GM18861 (cell line): ENCODE measurements around the gene BUB3.
A peak's percentile ranks its signal among the peaks of the same experiment; 100 is the strongest.

Experiments
- ATAC-seq: cut with Tn5 transposase; IDR thresholded peaks from one replicate; pipeline ENCODE4 v1.9.1; 2021; ENCODE audit not compliant: unreplicated experiment

BUB3 gene, protein sequence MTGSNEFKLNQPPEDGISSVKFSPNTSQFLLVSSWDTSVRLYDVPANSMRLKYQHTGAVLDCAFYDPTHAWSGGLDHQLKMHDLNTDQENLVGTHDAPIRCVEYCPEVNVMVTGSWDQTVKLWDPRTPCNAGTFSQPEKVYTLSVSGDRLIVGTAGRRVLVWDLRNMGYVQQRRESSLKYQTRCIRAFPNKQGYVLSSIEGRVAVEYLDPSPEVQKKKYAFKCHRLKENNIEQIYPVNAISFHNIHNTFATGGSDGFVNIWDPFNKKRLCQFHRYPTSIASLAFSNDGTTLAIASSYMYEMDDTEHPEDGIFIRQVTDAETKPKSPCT

DNA sequence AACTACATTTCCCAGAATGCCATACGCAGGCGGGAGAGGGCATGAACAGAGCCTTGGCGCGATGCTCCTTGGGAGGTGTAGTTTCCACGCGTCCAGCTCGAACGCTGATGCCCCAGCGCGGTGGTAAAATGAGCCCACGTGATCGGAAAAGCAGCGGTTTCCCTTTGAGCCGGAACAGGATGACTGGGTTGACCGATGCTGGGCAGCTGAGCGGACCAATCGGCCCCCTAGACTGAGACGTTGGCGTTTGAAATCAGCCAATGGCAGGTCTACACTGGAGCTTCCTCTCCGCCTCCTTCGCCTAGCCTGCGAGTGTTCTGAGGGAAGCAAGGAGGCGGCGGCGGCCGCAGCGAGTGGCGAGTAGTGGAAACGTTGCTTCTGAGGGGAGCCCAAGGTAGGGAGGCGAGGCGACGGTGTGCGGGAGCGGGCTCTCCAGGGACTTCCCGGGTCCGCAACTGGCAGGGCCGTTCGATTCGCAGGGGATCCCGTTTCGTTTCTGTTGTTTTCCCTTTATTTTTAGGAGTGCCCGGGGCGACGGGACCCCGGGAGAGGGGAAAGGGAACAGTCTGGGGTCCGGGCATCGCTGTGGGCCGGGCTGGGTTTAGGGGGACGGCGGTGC, at the start of gene BUB3:
Gene BUB3 (plus strand): TSS at position 311 of the 619 bp plus-strand sequence. CDS start 516 bp downstream, outside the sequence.
- ATAC-seq = peak; percentile 84

DNA sequence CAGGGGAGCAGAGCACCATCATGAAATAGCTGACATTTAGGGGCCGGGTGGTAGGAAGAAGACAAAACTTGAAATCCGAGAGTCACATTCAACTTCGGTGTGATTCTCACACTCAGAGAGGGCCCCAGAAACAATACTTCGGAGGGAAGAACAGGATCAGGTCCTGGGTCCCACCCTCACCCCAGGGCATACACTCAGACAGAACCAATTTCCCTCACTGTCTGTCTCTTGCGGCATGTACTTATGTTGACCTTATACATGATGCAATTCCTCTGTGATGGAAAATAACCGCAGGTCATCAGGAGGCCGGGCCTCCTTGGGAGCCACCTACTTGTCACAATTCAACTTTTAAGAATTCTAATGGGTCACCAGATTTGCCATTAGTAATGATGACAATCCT, 44.7 kb upstream of the BUB3 start:
- no peak for ATAC-seq

DNA sequence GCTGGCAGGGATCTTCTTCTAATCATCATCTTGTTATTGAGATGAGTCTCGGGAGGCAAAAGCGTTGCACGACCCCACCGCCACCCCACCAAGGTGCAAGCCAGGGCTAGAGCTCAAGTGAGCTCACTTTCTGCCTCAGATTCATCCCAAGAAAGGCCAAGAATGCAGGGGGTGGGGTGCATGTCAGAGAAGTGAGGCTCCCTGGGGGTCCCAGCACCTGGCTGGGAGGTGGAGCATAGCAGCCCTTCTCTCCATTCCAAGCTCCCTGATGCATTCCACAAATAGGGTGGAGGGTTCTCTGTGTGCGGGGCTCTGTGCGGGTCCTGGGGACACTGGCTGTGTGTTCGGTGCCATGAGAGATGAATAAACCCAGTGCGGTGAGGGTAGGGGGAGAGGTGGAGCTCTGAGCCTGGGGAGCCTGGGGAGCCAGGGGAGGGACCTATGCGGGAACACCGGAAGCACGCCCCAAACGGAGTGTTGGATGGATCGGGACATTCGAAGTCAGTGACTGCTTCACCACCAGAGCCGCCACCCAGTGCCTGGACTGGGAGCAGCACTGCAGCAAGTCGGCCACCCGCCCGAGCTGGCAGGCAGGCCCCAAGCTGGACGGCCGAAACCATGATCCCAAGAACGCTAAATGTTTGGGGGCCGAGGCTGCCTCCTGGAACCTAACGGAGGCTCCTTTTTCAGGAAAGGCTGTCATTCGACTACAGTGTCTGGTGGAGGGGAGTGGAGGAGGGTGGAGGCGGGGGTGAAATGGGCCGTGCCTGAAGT, 36.4 kb upstream of the BUB3 start:
- ATAC-seq = no peak

DNA sequence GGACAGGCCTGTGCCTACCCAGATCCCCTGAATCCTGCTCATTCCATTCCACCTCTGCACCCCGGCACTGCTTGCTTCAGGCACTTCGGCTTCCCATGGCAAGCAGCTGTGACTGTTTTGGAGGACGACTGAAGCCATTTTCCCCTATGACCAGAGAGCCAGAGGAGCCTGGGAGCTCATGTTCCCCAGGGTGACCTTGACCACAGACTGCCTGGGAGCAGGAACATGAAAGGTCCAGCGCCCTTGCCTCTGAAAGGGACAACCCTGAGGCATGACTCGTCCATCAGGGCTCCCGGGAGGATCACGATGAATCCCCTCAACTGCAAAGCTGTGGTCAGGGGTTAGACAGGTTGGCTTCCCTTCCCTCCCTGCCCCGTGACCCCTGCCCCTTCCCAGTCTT, 35.1 kb upstream of the BUB3 start:
- no peak for ATAC-seq

DNA sequence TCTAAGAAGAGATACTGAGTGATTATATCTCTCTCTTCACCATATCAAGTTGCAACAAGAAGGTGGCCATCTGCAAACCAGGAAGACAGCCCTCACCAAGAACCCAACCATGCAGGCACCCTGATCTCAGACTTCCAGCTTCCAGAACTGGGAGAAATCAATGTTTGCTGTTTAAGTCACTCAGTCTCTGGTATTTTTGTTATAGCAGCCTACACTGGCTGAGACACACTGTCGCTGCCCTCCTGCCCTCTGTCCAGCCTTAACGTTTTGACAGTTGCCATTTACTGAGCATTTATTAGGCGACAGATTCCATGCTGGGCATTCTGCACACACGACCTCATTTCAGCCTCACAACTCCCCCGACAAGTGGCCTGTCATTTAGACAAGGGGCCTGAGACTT, 28.0 kb upstream of the BUB3 start:
- ATAC-seq = no peak

DNA sequence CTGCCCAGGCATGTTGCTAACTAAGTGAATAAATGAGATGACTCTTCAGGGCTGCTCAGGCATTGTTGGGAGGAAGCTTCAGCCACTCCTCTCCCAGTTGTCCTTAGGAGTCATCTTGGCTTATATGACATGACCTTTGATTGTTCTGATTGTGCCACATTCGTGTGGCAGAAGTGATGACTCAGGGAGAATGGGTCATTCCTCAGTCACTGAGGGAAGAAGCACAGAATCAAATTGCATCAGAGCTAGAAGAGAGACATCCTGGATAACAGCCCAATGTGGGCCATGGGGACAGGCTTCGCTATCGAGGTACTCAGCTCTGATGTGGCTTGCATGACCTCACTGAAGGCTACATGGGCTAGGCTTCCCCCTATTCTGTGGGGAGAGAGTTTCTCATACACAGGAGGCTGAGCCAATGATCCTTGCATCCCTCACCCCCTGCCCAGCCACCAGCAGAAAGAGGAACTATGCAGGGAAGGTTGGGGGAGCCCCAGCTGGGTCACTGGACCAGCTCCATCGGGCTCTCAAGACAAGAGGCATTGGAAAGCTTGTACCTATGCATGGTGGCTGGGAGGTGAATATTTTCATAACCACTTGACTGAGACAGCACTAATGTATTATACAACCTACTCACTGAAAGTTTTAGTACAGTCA, 24.5 kb upstream of the BUB3 start:
- ATAC-seq = no peak

DNA sequence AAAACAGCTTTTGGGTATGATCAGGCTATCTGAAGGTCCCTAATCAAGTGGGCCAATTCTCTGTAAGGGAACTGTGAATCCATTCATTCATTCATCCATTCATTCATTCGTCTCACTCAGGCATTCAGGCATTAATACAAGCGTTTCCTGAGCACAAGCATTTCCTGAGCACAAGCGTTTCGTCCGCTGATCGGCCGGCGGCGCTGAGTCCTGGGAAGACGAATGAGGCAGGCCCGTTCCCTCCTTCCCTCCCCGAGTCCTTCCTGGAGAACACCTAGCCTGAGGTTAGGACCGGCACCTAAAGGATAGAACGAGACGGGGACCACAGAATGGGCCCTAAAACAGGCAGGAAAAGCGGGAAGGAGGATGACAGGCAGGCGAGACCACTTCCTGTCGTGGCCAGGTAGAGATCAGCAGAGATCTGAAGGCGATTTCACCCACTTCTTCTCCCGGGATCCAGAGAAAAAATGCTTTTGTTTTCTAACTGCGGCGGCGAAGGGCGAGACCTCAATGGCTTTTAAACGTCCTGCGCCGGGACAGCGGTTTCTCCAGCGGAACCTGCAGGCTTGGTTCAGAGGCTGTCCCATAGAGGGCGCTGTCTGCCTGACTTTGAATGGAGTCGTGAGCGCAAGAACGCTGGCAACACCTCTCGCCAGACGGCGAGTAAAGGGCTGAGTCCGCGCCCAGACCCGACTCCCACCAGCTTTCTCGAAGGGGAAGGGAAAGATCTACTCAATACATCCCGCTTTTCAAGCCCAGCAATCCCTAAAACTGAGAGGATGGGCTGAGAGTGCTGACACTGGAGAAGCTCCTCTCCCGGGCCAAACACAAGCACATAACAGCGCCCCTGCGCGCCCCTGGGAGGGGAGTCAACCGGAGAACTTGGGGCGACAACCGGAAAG, 21.4 kb upstream of the BUB3 start:
- no peak for ATAC-seq

DNA sequence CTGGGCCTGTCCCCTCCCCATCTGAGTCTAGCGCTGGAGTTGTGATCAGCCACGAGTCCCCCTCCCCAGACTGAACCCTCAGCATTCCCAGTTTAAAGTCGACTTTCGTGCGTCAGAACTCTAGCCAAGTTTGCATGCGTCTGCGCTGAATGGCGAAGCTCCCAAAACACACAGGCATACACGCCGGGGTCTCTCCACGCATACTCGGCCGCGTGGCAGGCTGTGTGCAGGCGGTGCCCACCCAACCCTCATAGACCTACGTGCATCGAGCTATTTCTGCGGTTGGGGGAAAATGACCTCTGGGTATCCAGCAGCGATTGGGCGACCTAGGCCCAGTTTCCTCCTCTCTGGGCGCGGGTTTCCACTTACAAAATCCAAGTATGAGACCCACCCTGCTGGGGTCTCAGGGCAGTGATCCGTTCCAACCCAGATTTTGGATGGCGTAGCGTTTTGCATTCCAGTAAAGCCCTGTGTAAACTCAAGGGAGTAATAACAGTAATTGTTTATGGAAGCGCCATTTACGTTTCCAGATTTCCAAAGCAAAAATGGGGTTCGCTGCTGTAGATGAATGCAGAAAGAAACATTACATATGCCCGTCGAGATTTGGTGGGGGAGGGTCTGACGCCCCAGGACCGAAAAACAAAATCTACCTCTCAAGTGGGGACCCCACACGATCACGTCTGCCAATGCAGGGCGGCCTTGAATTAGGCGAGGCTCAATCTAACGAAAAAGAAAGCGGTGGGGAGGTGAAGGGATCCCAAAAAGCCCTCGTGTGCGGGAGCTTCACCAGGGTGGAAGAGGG, 20.5 kb upstream of the BUB3 start:
- no peak for ATAC-seq

DNA sequence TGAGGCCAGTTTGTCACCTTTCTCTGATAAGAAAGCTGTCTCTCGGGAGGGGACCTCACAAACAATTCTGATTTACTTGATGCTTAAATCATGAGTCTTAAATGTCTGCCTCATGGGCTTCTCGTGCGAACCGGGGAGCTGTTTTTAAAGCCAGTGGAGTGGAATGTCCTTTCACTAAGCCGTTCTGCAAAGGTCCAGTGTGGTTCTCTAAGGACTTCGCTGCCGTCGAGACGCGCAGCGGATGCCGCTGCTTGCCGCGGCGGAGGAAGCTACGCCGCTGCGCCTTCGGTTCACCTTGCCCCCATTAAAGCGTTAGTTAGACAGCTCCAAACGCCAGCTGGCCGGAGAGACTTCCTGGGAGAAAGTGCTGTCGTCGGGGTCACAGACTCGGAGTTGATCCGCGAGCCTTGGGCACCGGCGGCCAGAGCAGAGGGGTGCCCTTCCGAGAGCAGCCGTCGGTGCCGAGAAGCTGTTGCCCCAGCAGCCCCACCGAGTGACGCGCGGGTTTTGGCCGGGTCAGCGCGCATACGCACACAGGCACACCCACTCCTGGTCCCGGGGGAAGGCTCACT, 19.8 kb upstream of the BUB3 start:
- ATAC-seq = no peak

DNA sequence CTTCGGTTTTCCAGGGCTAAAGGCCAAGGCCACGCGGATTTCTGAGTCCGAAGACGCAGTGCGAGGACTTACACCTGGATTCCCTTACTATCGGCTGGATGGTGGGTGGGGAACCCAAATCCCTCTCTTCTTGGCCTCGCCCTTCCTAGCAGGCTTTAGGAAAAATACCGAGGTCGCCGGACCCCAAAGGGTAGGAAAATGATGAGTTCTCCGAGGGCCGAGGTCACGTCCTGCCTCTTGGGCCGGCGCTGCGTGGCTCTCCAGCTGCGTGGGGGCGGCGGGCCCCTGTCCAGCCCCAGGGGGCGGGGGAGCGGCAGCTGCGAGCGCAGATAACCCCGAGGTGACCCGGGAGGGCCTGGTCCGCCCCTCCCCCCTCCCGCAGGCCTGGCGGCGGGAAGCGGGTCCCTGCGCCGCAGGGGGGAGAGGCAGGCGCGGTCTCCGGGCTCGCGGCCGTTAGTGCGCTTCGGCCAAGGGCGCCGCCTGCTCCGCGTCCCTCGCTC, 19.2 kb upstream of the BUB3 start:
- ATAC-seq = no peak

DNA sequence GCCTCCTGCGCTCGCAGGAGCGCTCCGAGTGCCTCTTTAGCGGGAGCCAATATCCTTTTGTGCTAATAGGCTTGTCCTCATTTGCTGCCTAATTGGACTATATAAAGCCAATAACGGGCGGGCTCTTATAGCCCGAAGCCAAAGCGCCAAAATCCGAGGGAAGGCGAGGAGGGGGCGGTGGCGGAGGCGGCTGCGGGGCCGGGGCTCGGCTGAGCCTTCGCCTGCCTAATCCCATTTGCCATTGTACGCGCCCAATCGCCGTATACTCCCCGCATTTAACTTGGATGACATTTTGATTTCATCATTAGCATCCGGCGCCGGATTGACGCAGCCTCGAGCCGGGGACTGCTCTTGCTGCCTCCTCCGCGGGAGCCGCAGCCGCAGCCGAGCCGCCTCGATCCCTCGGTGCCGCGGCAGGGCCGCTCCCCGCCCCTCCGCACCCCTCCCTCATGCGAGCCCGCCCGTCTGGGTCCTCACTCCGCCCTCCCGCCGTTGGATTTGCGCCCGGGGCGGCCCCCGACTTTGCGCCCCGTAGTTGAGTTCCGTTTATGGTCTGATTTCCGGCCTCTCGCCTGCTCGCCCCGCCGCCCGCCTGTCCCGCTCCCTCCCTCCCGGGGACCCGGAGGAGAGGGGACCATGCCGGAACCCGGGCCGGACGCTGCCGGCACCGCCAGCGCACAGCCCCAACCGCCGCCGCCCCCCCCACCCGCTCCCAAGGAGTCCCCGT, 18.6 kb upstream of the BUB3 start, which contains the start of gene HMX3:
Gene HMX3 (plus strand): TSS at position 556 of the 727 bp plus-strand sequence. CDS start 81 bp downstream, at position 637.
- no peak for ATAC-seq

DNA sequence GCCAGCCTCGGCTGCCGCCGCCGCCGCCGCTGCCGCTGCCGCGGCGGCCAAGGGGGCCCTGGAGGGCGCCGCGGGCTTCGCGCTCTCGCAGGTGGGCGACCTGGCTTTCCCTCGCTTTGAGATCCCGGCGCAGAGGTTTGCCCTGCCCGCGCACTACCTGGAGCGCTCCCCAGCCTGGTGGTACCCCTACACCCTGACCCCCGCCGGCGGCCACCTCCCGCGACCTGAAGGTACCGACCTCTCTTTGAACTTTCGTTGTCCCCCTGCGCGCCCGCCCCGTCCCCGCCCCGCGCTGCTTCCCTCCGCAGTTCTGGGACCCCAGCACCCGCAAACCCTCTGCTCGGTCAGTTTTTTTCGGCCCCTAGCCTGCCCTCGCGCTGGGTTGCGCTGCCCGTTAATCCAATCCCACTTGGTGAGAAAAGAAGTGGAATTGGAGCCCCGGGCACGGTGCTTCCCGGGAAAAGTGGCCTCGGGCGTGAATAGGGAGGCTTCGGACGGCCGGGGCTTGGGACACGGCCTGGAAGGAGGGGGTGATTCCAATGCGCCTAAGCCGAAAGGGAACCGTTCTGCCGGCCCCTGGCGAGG, 17.9 kb upstream of the BUB3 start:
- no peak for ATAC-seq

DNA sequence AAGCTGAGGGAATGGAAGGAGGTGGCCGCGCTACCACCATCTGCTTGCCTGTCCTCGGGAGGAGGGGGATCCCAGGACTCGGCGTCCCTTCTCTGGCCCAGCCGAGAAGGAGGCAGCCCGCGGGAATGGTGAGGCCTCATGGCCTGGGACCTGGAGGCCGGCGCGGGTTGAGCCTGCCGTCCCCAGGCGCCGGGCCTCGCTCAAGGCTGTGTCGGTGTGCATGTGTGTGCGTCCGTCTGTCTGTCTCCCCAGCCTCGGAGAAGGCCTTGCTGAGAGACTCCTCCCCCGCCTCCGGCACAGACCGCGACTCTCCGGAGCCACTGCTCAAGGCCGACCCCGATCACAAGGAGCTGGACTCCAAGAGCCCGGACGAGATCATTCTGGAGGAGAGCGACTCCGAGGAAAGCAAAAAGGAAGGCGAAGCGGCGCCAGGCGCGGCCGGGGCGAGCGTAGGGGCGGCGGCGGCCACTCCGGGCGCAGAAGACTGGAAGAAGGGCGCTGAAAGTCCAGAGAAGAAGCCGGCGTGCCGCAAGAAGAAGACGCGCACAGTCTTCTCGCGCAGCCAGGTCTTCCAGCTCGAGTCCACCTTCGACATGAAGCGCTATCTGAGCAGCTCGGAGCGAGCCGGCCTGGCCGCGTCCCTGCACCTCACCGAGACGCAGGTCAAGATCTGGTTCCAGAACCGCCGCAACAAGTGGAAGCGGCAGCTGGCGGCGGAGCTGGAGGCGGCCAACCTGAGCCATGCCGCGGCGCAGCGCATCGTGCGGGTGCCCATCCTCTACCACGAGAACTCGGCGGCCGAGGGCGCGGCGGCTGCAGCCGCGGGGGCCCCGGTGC, 17.2 kb upstream of the BUB3 start:
- ATAC-seq = no peak

DNA sequence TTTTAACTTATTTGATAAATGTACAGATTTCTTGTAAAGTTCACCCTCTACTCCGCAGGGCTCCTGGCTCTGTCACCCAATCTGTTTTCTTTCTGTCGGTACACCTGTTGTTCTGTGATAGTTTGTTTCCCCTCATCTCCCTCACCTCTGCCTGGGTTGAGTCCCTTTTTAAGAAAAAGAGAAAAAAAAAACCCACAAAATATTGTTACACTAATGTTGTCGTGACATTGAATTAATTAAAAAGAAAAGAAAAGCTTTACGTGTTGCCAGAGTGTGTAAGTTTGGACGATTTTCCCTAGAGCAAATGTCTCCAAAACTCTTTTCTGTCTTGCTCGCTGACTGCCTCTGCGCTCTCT, 15.1 kb upstream of the BUB3 start:
- ATAC-seq = no peak

DNA sequence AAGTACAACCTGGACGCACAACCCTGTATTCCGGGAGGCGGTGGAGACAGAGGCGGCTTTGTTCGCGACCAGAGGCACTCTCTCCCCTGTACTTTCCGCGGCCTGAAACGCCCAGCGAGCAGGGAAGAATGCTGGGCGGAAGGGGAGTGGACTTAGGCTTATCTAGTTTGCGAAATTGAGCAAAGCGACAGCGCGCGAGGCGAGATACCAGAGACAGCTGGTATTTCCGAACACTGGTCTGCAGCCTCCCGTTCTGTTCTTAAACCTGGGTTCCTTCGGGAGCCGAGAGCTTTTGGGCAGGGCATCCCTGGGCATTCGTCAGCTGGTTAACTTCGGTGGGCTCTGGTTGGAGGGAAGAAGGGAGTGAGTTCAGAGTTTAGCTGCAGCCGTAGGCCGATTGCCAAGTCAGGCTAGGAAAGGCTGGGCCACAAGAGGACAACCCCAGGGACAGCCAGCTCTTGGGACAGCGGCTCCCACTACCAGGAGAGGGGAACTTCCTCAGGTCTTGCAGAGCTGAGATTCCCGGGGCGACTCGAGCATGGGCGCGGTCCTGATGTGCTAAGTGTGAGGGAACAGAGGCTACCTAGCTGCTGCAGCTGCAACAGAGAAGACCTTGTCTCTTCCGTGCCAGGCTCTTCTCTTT, 14.6 kb upstream of the BUB3 start:
- no peak for ATAC-seq

DNA sequence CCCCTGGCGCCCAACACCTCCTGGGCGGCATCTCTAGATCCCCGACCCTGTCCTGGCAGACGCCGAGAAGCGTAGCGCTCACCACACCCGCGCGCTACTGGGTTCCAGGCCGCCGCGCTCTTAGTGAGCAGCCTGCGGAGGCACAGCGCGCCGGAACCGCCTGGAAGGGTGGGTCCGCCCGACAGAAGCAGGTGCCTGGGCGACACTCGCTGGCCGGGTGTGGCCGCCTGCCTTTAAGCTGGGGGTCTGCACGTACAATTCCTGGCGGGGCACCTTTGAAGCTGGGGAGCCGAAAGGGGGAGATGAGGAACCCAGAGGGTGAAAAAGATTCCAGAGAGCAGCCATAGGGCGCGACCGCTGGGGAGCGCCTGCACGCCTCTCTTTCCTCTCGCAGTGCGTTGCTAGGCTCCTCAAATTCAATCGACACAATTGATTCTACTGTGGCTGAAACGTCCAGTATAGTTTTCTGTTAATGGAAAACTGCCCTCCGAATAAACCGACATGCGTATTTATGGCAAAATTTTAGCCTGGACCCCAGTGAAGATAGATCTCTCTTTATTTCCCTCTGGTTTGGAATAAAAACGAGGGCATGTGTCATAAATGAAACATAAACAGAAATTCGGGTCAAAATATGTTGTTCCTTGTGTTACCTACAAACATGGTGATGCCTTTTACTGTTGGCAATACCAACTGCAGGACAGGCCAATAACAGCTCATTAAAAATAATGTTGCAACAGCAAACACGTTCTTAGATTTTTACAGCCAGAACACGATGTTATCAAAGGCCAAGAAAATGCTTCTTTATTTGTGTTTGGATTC, 13.8 kb upstream of the BUB3 start:
- no peak for ATAC-seq
